CD14-positive monocyte (primary cell): Measurements from ENCODE around the gene KHDRBS1. TPM values are rescaled to one million over a fixed set of nuclear protein-coding genes. Genes with fewer than 3 reads are reported as not detected.

Source experiments
- DNase-seq, 3 donors: peaks; one replicate each; pipeline ENCODE4 v3.0.0-alpha.2; 2011 to 2022
- H2AFZ ChIP-seq: 2 replicates; pipeline ENCODE4 v1.6.0; 2012; ENCODE audit warnings: mild to moderate bottlenecking, low read depth, low read length, inconsistent platforms; ENCODE audit not compliant: insufficient read depth, poor library complexity, severe bottlenecking
- H3K27ac ChIP-seq, 2 donors: 1 replicate in 1 of 2; 2 replicates in 1 of 2; pipeline ENCODE4 v1.5.1; 2012 to 2013; ENCODE audit warnings: low read length in 2 of 2, control low read depth in 1 of 2, inconsistent platforms in 1 of 2, low read depth in 1 of 2, mild to moderate bottlenecking in 1 of 2
- H3K27me3 ChIP-seq, 2 donors: one replicate each; pipeline versions ENCODE4 v1.6.0 to v1.6.1; 2011 to 2013; ENCODE audit warnings: low read length in 2 of 2; ENCODE audit not compliant: control insufficient read depth in 2 of 2, insufficient read depth in 2 of 2
- H3K36me3 ChIP-seq, 2 donors: replicated peaks in 1 of 2; 1 replicate in 1 of 2; 2 replicates in 1 of 2; pipeline versions ENCODE4 v1.5.1 to v1.6.1; 2012 to 2013; ENCODE audit warnings: low read length in 2 of 2, control low read depth in 1 of 2, inconsistent platforms in 1 of 2, mild to moderate bottlenecking in 1 of 2; ENCODE audit not compliant: insufficient read depth in 2 of 2, control insufficient read depth in 1 of 2
- H3K4me1 ChIP-seq, 2 donors: 1 replicate in 1 of 2; 2 replicates in 1 of 2; pipeline versions ENCODE4 v1.5.1 to v1.6.1; 2012 to 2013; ENCODE audit warnings: low read length in 2 of 2, control low read depth in 1 of 2, inconsistent platforms in 1 of 2, mild to moderate bottlenecking in 1 of 2, moderate library complexity in 1 of 2; ENCODE audit not compliant: insufficient read depth in 2 of 2, control insufficient read depth in 1 of 2
- H3K4me2 ChIP-seq: replicated peaks from 2 replicates; pipeline ENCODE3; 2012; ENCODE audit warnings: low read length, moderate library complexity, mild to moderate bottlenecking; ENCODE audit not compliant: poor library complexity, severe bottlenecking; ENCODE audit errors: extremely low read depth
- H3K4me3 ChIP-seq, 3 experiments: fragments of 200-600 bp in 1 of 3; sonication (generic) in 1 of 3; replicated peaks in 1 of 3; 1 replicate in 2 of 3; 2 replicates in 1 of 3; pipeline ENCODE4 v1.5.1; 2011 to 2013; ENCODE audit warnings: low read length in 3 of 3, mild to moderate bottlenecking in 3 of 3, control low read depth in 2 of 3, low read depth in 2 of 3, inconsistent platforms in 1 of 3, moderate library complexity in 1 of 3
- H3K79me2 ChIP-seq: 2 replicates; pipeline ENCODE4 v1.6.0; 2012; ENCODE audit warnings: mild to moderate bottlenecking, control low read depth, inconsistent platforms, low read length, moderate library complexity; ENCODE audit not compliant: insufficient read depth
- H3K9ac ChIP-seq: 2 replicates; pipeline ENCODE4 v1.6.0; 2017; ENCODE audit warnings: low read length, mild to moderate bottlenecking; ENCODE audit not compliant: insufficient read depth, poor library complexity, severe bottlenecking
- H3K9me3 ChIP-seq, 2 donors: replicated peaks in 1 of 2; 1 replicate in 1 of 2; 2 replicates in 1 of 2; pipeline versions ENCODE4 v1.5.1 to v1.6.1; 2012 to 2013; ENCODE audit warnings: low read length in 2 of 2, control low read depth in 1 of 2; ENCODE audit not compliant: control insufficient read depth in 1 of 2, insufficient read depth in 1 of 2
- H4K20me1 ChIP-seq: 2 replicates; pipeline ENCODE4 v1.6.0; 2012; ENCODE audit warnings: mild to moderate bottlenecking, low read length, control low read depth, moderate library complexity; ENCODE audit not compliant: insufficient read depth
- H3K27ac Mint-ChIP-seq, 7 donors: one replicate each; pipeline ENCODE4 v1.8.0; 2020; ENCODE audit warnings: mild to moderate bottlenecking in 7 of 7, mixed read lengths in 7 of 7, moderate library complexity in 6 of 7, inconsistent platforms in 2 of 7
- H3K27me3 Mint-ChIP-seq, 3 donors: one replicate each; pipeline ENCODE4 v1.8.0; 2021 to 2022; ENCODE audit warnings: low read depth in 3 of 3, mild to moderate bottlenecking in 3 of 3, mixed read lengths in 3 of 3, moderate library complexity in 3 of 3, inconsistent platforms in 1 of 3
- H3K36me3 Mint-ChIP-seq, 2 donors: one replicate each; pipeline ENCODE4 v1.8.0; 2020; ENCODE audit warnings: mixed read lengths in 2 of 2, inconsistent platforms in 1 of 2, mild to moderate bottlenecking in 1 of 2
- H3K4me1 Mint-ChIP-seq: one replicate; pipeline ENCODE4 v1.8.0; 2020; ENCODE audit warnings: mild to moderate bottlenecking, mixed read lengths
- H3K4me3 Mint-ChIP-seq, 2 donors: one replicate each; pipeline ENCODE4 v1.8.0; 2020; ENCODE audit warnings: mild to moderate bottlenecking in 2 of 2, mixed read lengths in 2 of 2, moderate library complexity in 1 of 2
- H3K9me3 Mint-ChIP-seq, 7 donors: one replicate each; pipeline ENCODE4 v1.8.0; 2020 to 2022; ENCODE audit warnings: mixed read lengths in 7 of 7, mild to moderate bottlenecking in 6 of 7, moderate library complexity in 6 of 7, inconsistent platforms in 2 of 7
- CTCF ChIP-seq: fragments of 200-600 bp; IDR thresholded peaks from one replicate; pipeline ENCODE4 v1.8.0; 2022; ENCODE audit warnings: antibody characterized with exemption, mild to moderate bottlenecking
- WGBS: methylation state at CpG from one replicate; pipeline ENCODE4 v1.1.5; 2013; ENCODE audit warnings: missing lambda C conversion rate; ENCODE audit not compliant: insufficient coverage; 5-methylcytosine and 5-hydroxymethylcytosine counted together
- intact Hi-C, 2 donors: fragments of 100-400 bp; cut with micrococcal nuclease; formaldehyde crosslinking; loops; one replicate each; pipeline versions ENCODE4 v1.15.0 to v1.15.1; 2023
- polyA plus RNA-seq, 3 donors: library from polyadenylated mRNA; depleted of rRNA in 1 of 3; unstranded in 2 of 3; stranded (reverse) in 1 of 3; fragments of 300-500 nt in 2 of 3; fragments of >200 nt in 1 of 3; fragmentation: Illumina TruSeq in 2 of 3; gene quantifications; 1 replicate in 2 of 3; 2 replicates in 1 of 3; pipeline ENCODE4 v1.2.3, GENCODE V29; 2012 to 2021

Gene KHDRBS1
- polyA plus RNA-seq, 3 donors, result 40.7 to 65.6 (median 51.6) TPM

DNA sequence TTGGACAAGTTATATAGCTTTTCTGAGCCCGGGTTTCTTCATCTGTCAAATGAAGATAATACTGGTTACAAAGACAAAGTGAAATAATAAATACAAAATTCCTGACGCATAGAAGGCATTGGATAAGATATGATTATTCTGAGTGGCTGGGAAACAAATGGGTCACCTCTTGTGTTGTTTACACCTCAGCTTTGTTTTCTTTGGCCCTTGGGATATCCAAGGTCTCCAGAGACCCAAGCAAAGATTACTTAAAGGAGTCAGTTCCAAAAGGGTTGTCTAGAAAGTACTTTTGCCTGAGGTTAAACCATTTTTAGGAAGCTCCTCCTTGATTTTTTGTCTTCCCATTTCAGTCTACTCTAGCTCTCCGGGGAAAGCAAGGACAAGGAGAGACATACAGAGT lies 9.7 kb downstream of the KHDRBS1 start:
- intact Hi-C loops, result no loop called here
- WGBS, result no CpG with 5 or more reads among the region's 3 CpGs
- Histone ChIP-seq H3K27ac (peak overlapping the region in 1 of 2 donors; percentile 30), H3K4me1 (peaks cover 20 to 37% of the 10 kb centered on the region in 2 donors), H3K9me3 (no peaks in the 10 kb centered on the region), H3K27me3 (no peaks in the 10 kb centered on the region), H4K20me1 (peaks cover 100% of the 10 kb centered on the region), H3K4me3 (no peak overlapping the region), H3K4me2 (no peak overlapping the region), H3K36me3 (peaks cover 3 to 44% of the 10 kb centered on the region in 2 donors), H2AFZ (no peak overlapping the region), H3K9ac (no peak overlapping the region), H3K79me2 (peaks cover 100% of the 10 kb centered on the region)
- Mint-ChIP-seq H3K4me1 (peaks cover 31% of the 10 kb centered on the region), H3K36me3 (peaks cover 4 to 38% of the 10 kb centered on the region in 2 donors), H3K27me3 (no peaks in the 10 kb centered on the region), H3K4me3 (no peak overlapping the region), H3K27ac (peak overlapping the region in 2 of 7 donors; percentile 34 to 48), H3K9me3 (no peaks in the 10 kb centered on the region)
- no peak for DNase-seq
- TF ChIP-seq CTCF, result no peak

GRCh38 chr1:32025515-32025914 lies 11.8 kb downstream of the KHDRBS1 start:
- no peak overlapping the region for H3K27ac ChIP-seq
- no peak for DNase-seq
- Mint-ChIP-seq H3K36me3 (peaks cover 15 to 48% of the 10 kb centered on the region in 2 donors), H3K27me3 (no peaks in the 10 kb centered on the region), H3K4me1 (peaks cover 17% of the 10 kb centered on the region), H3K9me3 (no peaks in the 10 kb centered on the region), H3K4me3 (no peak overlapping the region), H3K27ac (peak overlapping the region in 5 of 7 donors; percentile 24 to 62 (median 40))
- H3K9ac ChIP-seq, result no peak overlapping the region
- H3K4me3 ChIP-seq, result no peak overlapping the region
- H3K79me2 ChIP-seq, result peaks cover 99% of the 10 kb centered on the region
- H3K36me3 ChIP-seq, result peaks cover 11 to 57% of the 10 kb centered on the region in 2 donors
- H3K4me2 ChIP-seq, result no peak overlapping the region
- TF ChIP-seq CTCF, result no peak
- peaks cover 10 to 20% of the 10 kb centered on the region in 2 donors for H3K4me1 ChIP-seq
- H3K9me3 ChIP-seq, result no peaks in the 10 kb centered on the region
- no peaks in the 10 kb centered on the region for H3K27me3 ChIP-seq
- 75% methylated on average over 4 of the region's 6 CpGs for WGBS
- H4K20me1 ChIP-seq, result peaks cover 100% of the 10 kb centered on the region
- intact Hi-C loops, result no loop called here
- H2AFZ ChIP-seq, result no peak overlapping the region
